ENCODE data around the gene ADCY5.
A peak's percentile ranks its signal among the peaks of the same experiment; 100 is the strongest.

DNA sequence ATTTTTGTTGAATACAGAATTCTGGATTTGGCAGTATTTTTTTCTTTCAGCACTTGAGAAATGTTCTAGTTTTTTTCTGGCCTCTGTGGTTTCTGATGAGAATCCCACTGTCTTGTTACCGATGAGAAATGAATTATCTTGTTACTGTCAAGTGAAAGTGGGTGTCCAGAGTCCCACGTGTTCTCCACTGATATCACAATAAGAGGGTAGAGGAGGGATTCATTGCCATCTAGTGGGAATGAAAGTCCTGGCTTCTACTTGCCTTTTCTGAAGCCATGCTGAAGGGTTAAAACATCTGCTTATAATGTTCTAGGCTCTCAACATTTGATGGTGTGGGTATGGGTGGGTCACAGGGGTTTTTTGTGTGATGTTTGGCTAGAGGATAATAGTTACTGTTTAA, 181.1 kb downstream of the ADCY5 start:
- TF ChIP-seq, protein P1, sequence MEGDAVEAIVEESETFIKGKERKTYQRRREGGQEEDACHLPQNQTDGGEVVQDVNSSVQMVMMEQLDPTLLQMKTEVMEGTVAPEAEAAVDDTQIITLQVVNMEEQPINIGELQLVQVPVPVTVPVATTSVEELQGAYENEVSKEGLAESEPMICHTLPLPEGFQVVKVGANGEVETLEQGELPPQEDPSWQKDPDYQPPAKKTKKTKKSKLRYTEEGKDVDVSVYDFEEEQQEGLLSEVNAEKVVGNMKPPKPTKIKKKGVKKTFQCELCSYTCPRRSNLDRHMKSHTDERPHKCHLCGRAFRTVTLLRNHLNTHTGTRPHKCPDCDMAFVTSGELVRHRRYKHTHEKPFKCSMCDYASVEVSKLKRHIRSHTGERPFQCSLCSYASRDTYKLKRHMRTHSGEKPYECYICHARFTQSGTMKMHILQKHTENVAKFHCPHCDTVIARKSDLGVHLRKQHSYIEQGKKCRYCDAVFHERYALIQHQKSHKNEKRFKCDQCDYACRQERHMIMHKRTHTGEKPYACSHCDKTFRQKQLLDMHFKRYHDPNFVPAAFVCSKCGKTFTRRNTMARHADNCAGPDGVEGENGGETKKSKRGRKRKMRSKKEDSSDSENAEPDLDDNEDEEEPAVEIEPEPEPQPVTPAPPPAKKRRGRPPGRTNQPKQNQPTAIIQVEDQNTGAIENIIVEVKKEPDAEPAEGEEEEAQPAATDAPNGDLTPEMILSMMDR (IDR thresholded peaks at IDR 0.05): peak; percentile 19; the same call in 1 of the 2 replicates
- TF ChIP-seq POLR2AphosphoS5 (IDR thresholded peaks at IDR 0.05; ENCODE audit: low read depth, low read length): no peak
- no peak for TF ChIP-seq SIN3A (IDR thresholded peaks at IDR 0.05; ENCODE audit: borderline replicate concordance, insufficient read depth, low read depth, low read length)
- TF ChIP-seq, protein P2, sequence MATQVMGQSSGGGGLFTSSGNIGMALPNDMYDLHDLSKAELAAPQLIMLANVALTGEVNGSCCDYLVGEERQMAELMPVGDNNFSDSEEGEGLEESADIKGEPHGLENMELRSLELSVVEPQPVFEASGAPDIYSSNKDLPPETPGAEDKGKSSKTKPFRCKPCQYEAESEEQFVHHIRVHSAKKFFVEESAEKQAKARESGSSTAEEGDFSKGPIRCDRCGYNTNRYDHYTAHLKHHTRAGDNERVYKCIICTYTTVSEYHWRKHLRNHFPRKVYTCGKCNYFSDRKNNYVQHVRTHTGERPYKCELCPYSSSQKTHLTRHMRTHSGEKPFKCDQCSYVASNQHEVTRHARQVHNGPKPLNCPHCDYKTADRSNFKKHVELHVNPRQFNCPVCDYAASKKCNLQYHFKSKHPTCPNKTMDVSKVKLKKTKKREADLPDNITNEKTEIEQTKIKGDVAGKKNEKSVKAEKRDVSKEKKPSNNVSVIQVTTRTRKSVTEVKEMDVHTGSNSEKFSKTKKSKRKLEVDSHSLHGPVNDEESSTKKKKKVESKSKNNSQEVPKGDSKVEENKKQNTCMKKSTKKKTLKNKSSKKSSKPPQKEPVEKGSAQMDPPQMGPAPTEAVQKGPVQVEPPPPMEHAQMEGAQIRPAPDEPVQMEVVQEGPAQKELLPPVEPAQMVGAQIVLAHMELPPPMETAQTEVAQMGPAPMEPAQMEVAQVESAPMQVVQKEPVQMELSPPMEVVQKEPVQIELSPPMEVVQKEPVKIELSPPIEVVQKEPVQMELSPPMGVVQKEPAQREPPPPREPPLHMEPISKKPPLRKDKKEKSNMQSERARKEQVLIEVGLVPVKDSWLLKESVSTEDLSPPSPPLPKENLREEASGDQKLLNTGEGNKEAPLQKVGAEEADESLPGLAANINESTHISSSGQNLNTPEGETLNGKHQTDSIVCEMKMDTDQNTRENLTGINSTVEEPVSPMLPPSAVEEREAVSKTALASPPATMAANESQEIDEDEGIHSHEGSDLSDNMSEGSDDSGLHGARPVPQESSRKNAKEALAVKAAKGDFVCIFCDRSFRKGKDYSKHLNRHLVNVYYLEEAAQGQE (IDR thresholded peaks at IDR 0.05; ENCODE audit: insufficient read depth in 1 of 2, low read depth in 2 of 2, low read length in 1 of 2): no peak
- no peak for TF ChIP-seq TCF7L2 (IDR thresholded peaks at IDR 0.05; ENCODE audit: low read depth, low read length)

Measured in Panc1 (cell line).